MV-4-11 (cell line): ENCODE data around the gene PTPN13.
"Not testable (repeated sequence)": the region's sequence is repeated elsewhere in the genome, so short reads cannot be mapped to it uniquely, and the experiment has no call there.

Experiments used
- DNase-seq: peaks from one replicate; lab custom pipeline; 2025; lab: John Stamatoyannopoulos, UW

Gene PTPN13

GRCh38 chr4:86717651-86718050 lies 123.5 kb downstream of the PTPN13 start:
- no peak for DNase-seq

GRCh38 chr4:86718152-86718551 lies 124.0 kb downstream of the PTPN13 start:
- DNase-seq: no peak

- DNase-seq: not testable (repeated sequence)
Measured at GRCh38 chr4:86719149-86719548, 125.0 kb downstream of the PTPN13 start.

- no peak for DNase-seq
Measured at GRCh38 chr4:86720508-86721068, 126.5 kb downstream of the PTPN13 start.

GRCh38 chr4:86721412-86721811 lies 127.3 kb downstream of the PTPN13 start:
- no peak for DNase-seq

- no peak for DNase-seq
Measured at GRCh38 chr4:86730310-86730709, 136.2 kb downstream of the PTPN13 start.

- DNase-seq: no peak
Measured at GRCh38 chr4:86737244-86737643, 143.1 kb downstream of the PTPN13 start.

GRCh38 chr4:86741846-86742245 lies 147.7 kb downstream of the PTPN13 start:
- no peak for DNase-seq

GRCh38 chr4:86744570-86744969 lies 150.5 kb downstream of the PTPN13 start:
- DNase-seq: no peak

- DNase-seq: no peak
Measured at GRCh38 chr4:86749121-86749520, 155.0 kb downstream of the PTPN13 start.

- DNase-seq: no peak
Measured at GRCh38 chr4:86755388-86755787, 161.3 kb downstream of the PTPN13 start.

GRCh38 chr4:86757468-86757867 lies 163.4 kb downstream of the PTPN13 start:
- no peak for DNase-seq

GRCh38 chr4:86759298-86759697 lies 165.2 kb downstream of the PTPN13 start:
- no peak for DNase-seq

GRCh38 chr4:86762649-86763048 lies 168.5 kb downstream of the PTPN13 start:
- no peak for DNase-seq

GRCh38 chr4:86769794-86770193 lies 175.7 kb downstream of the PTPN13 start:
- no peak for DNase-seq

GRCh38 chr4:86771141-86771540 lies 177.0 kb downstream of the PTPN13 start:
- DNase-seq: no peak

GRCh38 chr4:86775061-86775460 lies 180.9 kb downstream of the PTPN13 start:
- no peak for DNase-seq

GRCh38 chr4:86778175-86778574 lies 184.1 kb downstream of the PTPN13 start:
- DNase-seq: no peak

- DNase-seq: no peak
Measured at GRCh38 chr4:86788826-86789225, 194.7 kb downstream of the PTPN13 start.

GRCh38 chr4:86791126-86791525 lies 197.0 kb downstream of the PTPN13 start:
- DNase-seq: no peak

GRCh38 chr4:86809809-86810208 lies 215.7 kb downstream of the PTPN13 start:
- DNase-seq: no peak

GRCh38 chr4:86810847-86811246 lies 216.7 kb downstream of the PTPN13 start:
- DNase-seq: no peak

- DNase-seq: no peak
Measured at GRCh38 chr4:86815653-86816052, 221.5 kb downstream of the PTPN13 start.

- no peak for DNase-seq
Measured at GRCh38 chr4:86816501-86817273, 222.6 kb downstream of the PTPN13 start.
